HG03103 (cell line): ENCODE results near the gene PPP6R2.

Source experiments
- ATAC-seq: cut with Tn5 transposase; IDR thresholded peaks from one replicate; pipeline ENCODE4 v1.9.1; 2021; ENCODE audit warnings: low read depth; ENCODE audit not compliant: unreplicated experiment

The PPP6R2 gene

GRCh38 chr22:50460938-50461337 lies 117.8 kb downstream of the PPP6R2 start:
- no peak for ATAC-seq

- ATAC-seq: no peak
Observed at GRCh38 chr22:50461536-50461935, 118.4 kb downstream of the PPP6R2 start.

GRCh38 chr22:50461979-50462540 lies 118.9 kb downstream of the PPP6R2 start:
- ATAC-seq: no peak

- ATAC-seq: no peak
Observed at GRCh38 chr22:50463188-50463900, 120.2 kb downstream of the PPP6R2 start.

- ATAC-seq: no peak
Observed at GRCh38 chr22:50464451-50464850, 121.3 kb downstream of the PPP6R2 start.

- no peak for ATAC-seq
Observed at GRCh38 chr22:50465066-50465930, 122.2 kb downstream of the PPP6R2 start.

- ATAC-seq: no peak
Observed at GRCh38 chr22:50467341-50467740, 124.2 kb downstream of the PPP6R2 start.

GRCh38 chr22:50467773-50468440 lies 124.8 kb downstream of the PPP6R2 start:
- no peak for ATAC-seq

- ATAC-seq: no peak
Observed at GRCh38 chr22:50468626-50469025, 125.5 kb downstream of the PPP6R2 start.

- ATAC-seq: peak; percentile 47
Observed at GRCh38 chr22:50469377-50470305, 126.5 kb downstream of the PPP6R2 start.

GRCh38 chr22:50470491-50470890 lies 127.4 kb downstream of the PPP6R2 start:
- no peak for ATAC-seq

GRCh38 chr22:50471197-50471847 lies 128.2 kb downstream of the PPP6R2 start:
- ATAC-seq: no peak

- no peak for ATAC-seq
Observed at GRCh38 chr22:50471962-50472361, 128.8 kb downstream of the PPP6R2 start.

GRCh38 chr22:50473088-50473487 lies 130.0 kb downstream of the PPP6R2 start:
- ATAC-seq: no peak

- no peak for ATAC-seq
Observed at GRCh38 chr22:50473855-50474671, 130.9 kb downstream of the PPP6R2 start.

- peak; percentile 61 for ATAC-seq
Observed at GRCh38 chr22:50474710-50475651, 131.9 kb downstream of the PPP6R2 start, which contains the start of gene SBF1. TSS of gene SBF1 (minus strand) at chr22:50475035. CDS start at chr22:50474840, 195 bp downstream.

- no peak for ATAC-seq
Observed at GRCh38 chr22:50475652-50476002, 132.5 kb downstream of the PPP6R2 start.
